ENCODE results near the gene ZBTB21. TPM values are rescaled to one million over a fixed set of nuclear protein-coding genes. Genes with fewer than 3 reads are reported as not detected.

Gene ZBTB21
- total RNA-seq, 1 donor from 2014 or later = 16.5 TPM

Other genes with a start within 250 kb of the ZBTB21 start
- gene RIPK4, start 243.3 kb downstream of the ZBTB21 start, total RNA-seq = not detected in 2 replicates
- 11.2 and 13.7 TPM in 2 replicates for gene PRDM15, start 131.0 kb downstream of the ZBTB21 start, total RNA-seq
- gene C2CD2, start 56.3 kb downstream of the ZBTB21 start, total RNA-seq = 5.8 TPM in 2 replicates
- 0.12 TPM in 1 of 2 replicates, not detected in the other for gene UMODL1, start 61.0 kb upstream of the ZBTB21 start, total RNA-seq
- 20.7 and 21.5 TPM in 2 replicates for gene ABCG1, start 208.8 kb upstream of the ZBTB21 start, total RNA-seq